K562 (cell line): ENCODE measurements around the gene CCR2. TPM values are rescaled to one million over a fixed set of nuclear protein-coding genes. Genes with fewer than 3 reads are reported as not detected.
A peak's percentile ranks its signal among the peaks of the same experiment; 100 is the strongest.

Experiments
- ATAC-seq: fragments of 200-7000 bp; cut with Tn5 transposase; 3 replicates; pipeline ENCODE4 v1.9.1; 2020; ENCODE audit warnings: moderate library complexity
- BruUV-seq: library from RNA; stranded (reverse); fragments of 400-500 nt; replicated peaks from 2 replicates; lab custom pipeline; 2021; lab: Mats Ljungman, UMichigan
- CTCF ChIA-PET: fragments of 300-600 bp; formaldehyde crosslinking; extraction: SDS; loops from one replicate; lab custom pipeline; 2021; ENCODE audit warnings: low intra/inter-chr PET ratio; lab: Yijun Ruan, JAX
- POLR2A ChIA-PET: fragments of 300-600, 350-650 bp; sonication (Branson Sonifier 250); formaldehyde crosslinking; extraction: SDS; loops from one replicate; lab custom pipeline; 2021; ENCODE audit warnings: antibody characterized with exemption, inconsistent platforms; lab: Yijun Ruan, JAX
- DNase-seq, 4 experiments: peaks; one replicate each; pipeline versions ENCODE4 v3.0.0 to v3.0.0-alpha.2; 2011 to 2018; ENCODE audit warnings: low spot score in 3 of 4, mixed read lengths in 3 of 4; ENCODE audit errors: extremely low read depth in 1 of 4
- FAIRE-seq: peaks from 2 replicates; lab custom pipeline; 2011; peaks lifted over from hg19 to GRCh38; lab: Jason Lieb, UNC
- H2AFZ ChIP-seq: 2 replicates; pipeline ENCODE4 v1.6.0; 2011; ENCODE audit warnings: low read depth, low read length, control low read depth, inconsistent platforms
- H3K27ac ChIP-seq: fragments of 200-600 bp; 3 replicates; pipeline ENCODE4 v1.8.0; 2011; ENCODE audit warnings: low read depth, mild to moderate bottlenecking, control low read depth, inconsistent platforms, low read length, moderate library complexity, mixed read lengths; ENCODE audit errors: extremely low read depth
- H3K27me3 ChIP-seq, 2 experiments: fragments of 300-600 bp in 1 of 2; 2 replicates in 1 of 2; 3 replicates in 1 of 2; pipeline versions ENCODE4 v1.6.0 to v1.8.0; 2011; ENCODE audit warnings: inconsistent platforms in 2 of 2, low read length in 2 of 2, mild to moderate bottlenecking in 1 of 2, mixed read lengths in 1 of 2, moderate library complexity in 1 of 2; ENCODE audit not compliant: control insufficient read depth in 2 of 2, insufficient read depth in 2 of 2
- H3K36me3 ChIP-seq: fragments of 300-600 bp; 3 replicates; pipeline ENCODE4 v1.8.0; 2011; ENCODE audit warnings: mild to moderate bottlenecking, low read length, inconsistent platforms; ENCODE audit not compliant: control insufficient read depth, insufficient read depth
- H3K4me1 ChIP-seq, 2 experiments: fragments of 200-600 bp in 1 of 2; replicated peaks in 1 of 2; 2 replicates in 1 of 2; 3 replicates in 1 of 2; pipeline versions ENCODE4 v1.5.1 to v1.8.0; 2011; ENCODE audit warnings: inconsistent platforms in 2 of 2, low read length in 2 of 2, mild to moderate bottlenecking in 1 of 2, mixed read lengths in 1 of 2, moderate library complexity in 1 of 2; ENCODE audit not compliant: control insufficient read depth in 2 of 2, insufficient read depth in 2 of 2
- H3K4me2 ChIP-seq: 2 replicates; pipeline ENCODE4 v1.6.1; 2011; ENCODE audit warnings: low read length, control low read depth, inconsistent platforms, mixed read lengths; ENCODE audit not compliant: insufficient read depth
- H3K4me3 ChIP-seq: fragments of 200-600 bp; sonication (generic), shearing (Covaris generic); 2 replicates; pipeline ENCODE4 v1.5.1; 2016; ENCODE audit warnings: control low read depth, inconsistent platforms
- H3K79me2 ChIP-seq: fragments of 200-600 bp; 3 replicates; pipeline ENCODE4 v1.8.0; 2011; ENCODE audit warnings: low read length, inconsistent platforms; ENCODE audit not compliant: control insufficient read depth, insufficient read depth
- H3K9ac ChIP-seq, 2 experiments: 2 replicates each; pipeline versions ENCODE4 v1.6.0 to v1.6.1; 2011; ENCODE audit warnings: low read depth in 2 of 2, low read length in 2 of 2, control low read depth in 1 of 2, inconsistent platforms in 1 of 2, mild to moderate bottlenecking in 1 of 2, mixed read lengths in 1 of 2; ENCODE audit not compliant: insufficient read depth in 1 of 2
- H3K9me1 ChIP-seq: one replicate; pipeline ENCODE4 v1.6.0; 2011; ENCODE audit warnings: inconsistent platforms, mild to moderate bottlenecking, low read length, moderate library complexity; ENCODE audit not compliant: control insufficient read depth, insufficient read depth
- H3K9me3 ChIP-seq: replicated peaks from 2 replicates; pipeline ENCODE4 v1.5.1; 2011; ENCODE audit warnings: low read depth, low read length, inconsistent platforms; ENCODE audit not compliant: control insufficient read depth, insufficient read depth
- H4K20me1 ChIP-seq: replicated peaks from 2 replicates; pipeline ENCODE4 v1.6.1; 2011; ENCODE audit warnings: low read length, inconsistent platforms, mixed read lengths; ENCODE audit not compliant: control insufficient read depth, insufficient read depth
- BHLHE40 ChIP-seq: IDR thresholded peaks from 2 replicates; pipeline ENCODE4 v1.6.1; 2011; ENCODE audit warnings: low read length, improper control_type of control experiment
- CHAMP1 ChIP-seq: fragments of 450-650 bp; IDR thresholded peaks from 2 replicates; pipeline ENCODE4 v1.6.1; 2016; ENCODE audit warnings: mild to moderate bottlenecking
- ETV5 ChIP-seq: sonication (generic); formaldehyde crosslinking; IDR thresholded peaks from 2 replicates; pipeline ENCODE4 v1.4.0; 2020; ENCODE audit warnings: low read depth, mild to moderate bottlenecking, missing genetic modification reagents
- HEY1 ChIP-seq: fragments of 250-450 bp; sonication (Bioruptor Pico); IDR thresholded peaks from 2 replicates; pipeline ENCODE4 v1.5.0; 2020; ENCODE audit warnings: mild to moderate bottlenecking, moderate library complexity, borderline replicate concordance
- ID3 ChIP-seq, 2 experiments: fragments of 250-450 bp in 1 of 2; fragments of 450-650 bp in 1 of 2; sonication (Bioruptor Pico) in 1 of 2; IDR thresholded peaks; 2 replicates each; pipeline versions ENCODE4 v1.6.1 to v1.8.0; 2016 to 2021; ENCODE audit warnings: mild to moderate bottlenecking in 2 of 2, moderate library complexity in 2 of 2, missing compliant biosample characterization in 1 of 2, missing genetic modification characterization in 1 of 2
- NBN ChIP-seq: fragments of 450-650 bp; IDR thresholded peaks from 2 replicates; pipeline ENCODE4 v1.6.1; 2016; ENCODE audit warnings: low read depth, mild to moderate bottlenecking
- NR3C1 ChIP-seq: sonication (generic); formaldehyde crosslinking; IDR thresholded peaks from 2 replicates; pipeline ENCODE4 v1.8.1; 2022; ENCODE audit warnings: missing genetic modification reagents
- PTTG1 ChIP-seq: fragments of 450-650 bp; IDR thresholded peaks from 2 replicates; pipeline ENCODE4 v1.6.1; 2016; ENCODE audit warnings: low read depth, mild to moderate bottlenecking, missing genetic modification characterization, missing compliant biosample characterization
- THRA ChIP-seq: fragments of 450-650 bp; IDR thresholded peaks from 2 replicates; pipeline ENCODE4 v1.6.1; 2017; ENCODE audit warnings: mild to moderate bottlenecking, moderate library complexity
- XRCC4 ChIP-seq: IDR thresholded peaks from one replicate; pipeline ENCODE4 v1.6.1; 2011; ENCODE audit not compliant: insufficient read depth, insufficient read length; ENCODE audit errors: extremely low read depth
- WGBS: fragments of 100-300 bp; shearing (Covaris generic); methylation state at CpG from one replicate; pipeline ENCODE4 v1.1.6; 2016; ENCODE audit warnings: low coverage, mixed read lengths; ENCODE audit not compliant: insufficient coverage; ENCODE audit errors: missing lambda C conversion rate; 5-methylcytosine and 5-hydroxymethylcytosine counted together
- in situ Hi-C: fragments of 300-500 bp; cut with MboI; formaldehyde crosslinking; loops from 4 replicates; pipeline ENCODE4 v1.15.0; 2018; ENCODE audit warnings: inconsistent platforms, mixed read lengths
- intact Hi-C: fragments of 100-400 bp; cut with micrococcal nuclease; formaldehyde crosslinking; loops from 2 replicates; pipeline ENCODE4 v1.14.2; 2022
- polyA plus RNA-seq, 8 experiments: library from polyadenylated mRNA; depleted of rRNA in 4 of 8; stranded (reverse) in 5 of 8; unstranded in 3 of 8; fragments of >200 nt; fragmentation: Nextera tagmentation in 2 of 8; fragmentation: Illumina TruSeq in 1 of 8; extraction: Ambion mirVana in 2 of 8; extraction: Trizol in 1 of 8; gene quantifications; 2 replicates each; pipeline versions ENCODE4 v1.2.1 to v1.2.3, GENCODE V29; 2011 to 2014; ENCODE audit warnings: inconsistent platforms in 1 of 8, missing spikeins in 1 of 8
- total RNA-seq, 7 experiments: library from RNA; depleted of rRNA in 6 of 7; stranded (reverse); fragments of >200 nt in 6 of 7; fragmentation: Illumina TruSeq in 2 of 7; extraction: Trizol in 2 of 7; gene quantifications; 2 replicates each; pipeline versions ENCODE4 v1.2.1 to v1.2.3, GENCODE V29; 2011 to 2021; ENCODE audit warnings: low replicate concordance in 1 of 7
- TF ChIP-seq, protein P1 (sequence below): sonication (generic); formaldehyde crosslinking; IDR thresholded peaks from 2 replicates; pipeline ENCODE4 v1.8.1; 2022; ENCODE audit warnings: missing genetic modification reagents

CCR2 gene
- total and polyA plus RNA-seq, 9 of the 15 experiments (the other 6 are each of a cell fraction or from before 2014, with no cell fraction given) = not detected

- Histone ChIP-seq H3K4me2 (peak within 1 kb of the TSS; percentile 84), H2AFZ (peak within 1 kb of the TSS; percentile 96), H3K27ac (peak within 1 kb of the TSS; percentile 88), H3K4me1 (peaks cover 25 to 39% of the 10 kb centered on the region in 2 experiments), H4K20me1 (no peaks in the 10 kb centered on the region), H3K27me3 (no peaks in the 10 kb centered on the region), H3K9ac (peak within 1 kb of the TSS; percentile 57 to 66), H3K36me3 (no peaks in the 10 kb centered on the region), H3K9me1 (no peaks in the 10 kb centered on the region), H3K79me2 (peaks cover 2% of the 10 kb centered on the region; the same call in 1 of the 3 replicates), H3K4me3 (peak within 1 kb of the TSS; percentile 35), H3K9me3 (no peaks in the 10 kb centered on the region)
- CTCF ChIA-PET = no interaction called here
- peak; percentile 93 for ATAC-seq
- in situ Hi-C loops = loop anchor here (25.0 kb wide), 1 partner anchor 1370 kb away; the partner anchor contains the start of gene CLEC3B
- FAIRE-seq = peak; percentile 98
- under 1% methylated on average over 20 of the region's 20 CpGs for WGBS
- intact Hi-C loops = no loop called here
- no TSS peak for BruUV-seq
- POLR2A ChIA-PET = interaction anchor here (0.5 to 1.9 kb wide), 17 partner anchors 8 to 647 kb away, joined by 3 to 8 read pairs (median 3); partner anchors contain the start of gene CCR5
- peak; percentile 93 to 99 (median 96) for DNase-seq
- TF ChIP-seq BHLHE40 = peak; percentile 70
- TF ChIP-seq NR3C1 (CRISPR knock-in tag) = no peak
- TF ChIP-seq PTTG1 (tag) = peak; percentile 65
- TF ChIP-seq CHAMP1 = peak; percentile 87; the same call in 1 of the 2 replicates
- TF ChIP-seq ETV5 (CRISPR knock-in tag) = peak; percentile 89; the same call in 1 of the 2 replicates
- no peak for TF ChIP-seq HEY1 (CRISPR knock-in tag)
- TF ChIP-seq XRCC4 = no peak
- no peak for TF ChIP-seq THRA
- TF ChIP-seq, protein P1, sequence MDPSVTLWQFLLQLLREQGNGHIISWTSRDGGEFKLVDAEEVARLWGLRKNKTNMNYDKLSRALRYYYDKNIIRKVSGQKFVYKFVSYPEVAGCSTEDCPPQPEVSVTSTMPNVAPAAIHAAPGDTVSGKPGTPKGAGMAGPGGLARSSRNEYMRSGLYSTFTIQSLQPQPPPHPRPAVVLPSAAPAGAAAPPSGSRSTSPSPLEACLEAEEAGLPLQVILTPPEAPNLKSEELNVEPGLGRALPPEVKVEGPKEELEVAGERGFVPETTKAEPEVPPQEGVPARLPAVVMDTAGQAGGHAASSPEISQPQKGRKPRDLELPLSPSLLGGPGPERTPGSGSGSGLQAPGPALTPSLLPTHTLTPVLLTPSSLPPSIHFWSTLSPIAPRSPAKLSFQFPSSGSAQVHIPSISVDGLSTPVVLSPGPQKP = no peak
- peak; percentile 96 for TF ChIP-seq NBN
- TF ChIP-seq ID3 (CRISPR knock-in tag; IDR thresholded peaks at IDR 0.05) = no peak
- peak; percentile 97 for TF ChIP-seq ID3 (tag; IDR thresholded peaks at IDR 0.05)
Measured at GRCh38 chr3:46406788-46407611, 53.1 kb downstream of the CCR2 start, which contains the start of the genes CCR5AS and CCRL2. TSS of gene CCR5AS (minus strand) at chr3:46407066. TSS of gene CCRL2 (plus strand) at chr3:46407259. CDS start at chr3:46408080, 821 bp downstream.
